Left lung (tissue), 10 donors: ENCODE data around the gene STUB1. TPM values are rescaled to one million over a fixed set of nuclear protein-coding genes. Genes with fewer than 3 reads are reported as not detected.

Experiments
- ATAC-seq: fragments of 200-7000 bp; cut with Tn5 transposase; one replicate; pipeline ENCODE4 v1.9.1; 2020; ENCODE audit warnings: moderate library complexity
- DNase-seq, 4 donors: peaks; one replicate each; pipeline ENCODE4 v3.0.0-alpha.2; 2013 to 2020
- H3K27ac ChIP-seq, 2 donors: fragments of 200-600 bp; sonication (generic) in 1 of 2; one replicate each; pipeline versions ENCODE4 v1.5.0 to v1.8.0; 2020 to 2021
- H3K27me3 ChIP-seq, 2 donors: fragments of 200-600 bp; sonication (generic) in 1 of 2; one replicate each; pipeline versions ENCODE4 v1.5.0 to v1.8.0; 2020 to 2021
- H3K36me3 ChIP-seq, 2 donors: fragments of 200-600 bp; sonication (generic) in 1 of 2; one replicate each; pipeline versions ENCODE4 v1.5.0 to v1.8.0; 2020 to 2021
- H3K4me1 ChIP-seq, 2 donors: fragments of 200-600 bp; one replicate each; pipeline ENCODE4 v1.8.0; 2021
- H3K4me3 ChIP-seq, 2 donors: fragments of 200-600 bp; sonication (generic) in 1 of 2; one replicate each; pipeline versions ENCODE4 v1.5.0 to v1.8.0; 2020 to 2021; ENCODE audit warnings: mild to moderate bottlenecking in 1 of 2
- H3K9me3 ChIP-seq, 2 donors: fragments of 200-600 bp; sonication (generic) in 1 of 2; one replicate each; pipeline versions ENCODE4 v1.5.0 to v1.8.0; 2020 to 2021
- CTCF ChIP-seq, 2 donors: fragments of 200-600 bp; sonication (generic) in 1 of 2; IDR thresholded peaks; one replicate each; pipeline versions ENCODE4 v1.5.0 to v1.8.0; 2021; ENCODE audit warnings: antibody characterized with exemption in 2 of 2
- intact Hi-C, 2 donors: fragments of 100-400 bp; cut with DNase I; formaldehyde crosslinking; loops; one replicate each; pipeline versions ENCODE4 v1.11.2 to v1.14.2; 2022
- polyA plus RNA-seq, 6 donors: library from polyadenylated mRNA; unstranded; fragments of 120-200 nt; gene quantifications; one replicate each; pipeline ENCODE4 v1.2.1, GENCODE V29; 2013; ENCODE audit not compliant: insufficient read length in 6 of 6
- total RNA-seq, 2 donors: library from RNA; stranded (reverse); fragmentation: NEBNext Ultra II Directional; extraction: Animal tissue kit (Norgen Biotek cat#: 25700); gene quantifications; one replicate each; pipeline ENCODE4 v1.2.1, GENCODE V29; 2021
- donor health status: DM: no; HTN: yes; CAD: no.
- donor health status: DM: no; HTN: no; CAD: no.

The STUB1 gene
- total and polyA plus RNA-seq, 8 donors, result 92.9 to 143 (median 108) TPM

GRCh38 chr16:684071-684794 is 4.0 kb downstream of the STUB1 start, which contains the start of gene JMJD8:
Gene JMJD8 (minus strand): TSS chr16:684334. CDS start chr16:684319, 15 bp downstream.
- ATAC-seq, result peak; percentile 72
- H3K36me3 ChIP-seq, result peaks cover 0 to 53% of the 10 kb centered on the region in 2 donors
- peak within 1 kb of the TSS; percentile 68 to 79 for H3K4me3 ChIP-seq
- peaks cover 31 to 67% of the 10 kb centered on the region in 2 donors for H3K4me1 ChIP-seq
- peak; percentile 91 to 100 (median 97) for DNase-seq
- intact Hi-C loops, result no loop called here
- peak within 1 kb of the TSS; percentile 62 to 89 for H3K27ac ChIP-seq
- H3K9me3 ChIP-seq, result no peaks in the 10 kb centered on the region
- no peaks in the 10 kb centered on the region for H3K27me3 ChIP-seq
- TF ChIP-seq CTCF (IDR thresholded peaks at IDR 0.05), result no peak

GRCh38 chr16:684961-685696 is 4.9 kb downstream of the STUB1 start:
- ATAC-seq (no peak), DNase-seq (peak in 1 of 4 donors; percentile 42)
- Histone ChIP-seq H3K9me3 (no peaks in the 10 kb centered on the region), H3K27ac (peak overlapping the region in 1 of 2 donors; percentile 89), H3K36me3 (peaks cover 0 to 53% of the 10 kb centered on the region in 2 donors), H3K4me1 (peaks cover 33 to 71% of the 10 kb centered on the region in 2 donors), H3K4me3 (peak overlapping the region in 1 of 2 donors; percentile 79), H3K27me3 (no peaks in the 10 kb centered on the region)
- intact Hi-C loops, result no loop called here
- no peak for TF ChIP-seq CTCF (IDR thresholded peaks at IDR 0.05)

- Histone ChIP-seq H3K9me3 (no peaks in the 10 kb centered on the region), H3K4me3 (no peak overlapping the region), H3K27me3 (peaks cover 0 to under 1% of the 10 kb centered on the region in 2 donors), H3K27ac (no peak overlapping the region), H3K4me1 (peaks cover 31 to 67% of the 10 kb centered on the region in 2 donors), H3K36me3 (peaks cover 0 to 53% of the 10 kb centered on the region in 2 donors)
- peak in 1 of 4 donors; percentile 47 for DNase-seq
- intact Hi-C loops, result no loop called here
- peak in 1 of 2 donors; percentile 43 for TF ChIP-seq CTCF (IDR thresholded peaks at IDR 0.05)
- ATAC-seq, result no peak
Measured at GRCh38 chr16:685967-686366, 5.8 kb downstream of the STUB1 start.

GRCh38 chr16:686459-687260 is 6.5 kb downstream of the STUB1 start:
- H3K27ac ChIP-seq, result no peak overlapping the region
- no peak for DNase-seq
- ATAC-seq, result no peak
- TF ChIP-seq CTCF (IDR thresholded peaks at IDR 0.05), result no peak
- intact Hi-C loops, result no loop called here
- H3K4me1 ChIP-seq, result peaks cover 24 to 60% of the 10 kb centered on the region in 2 donors
- H3K4me3 ChIP-seq, result no peak overlapping the region
- H3K27me3 ChIP-seq, result peaks cover 0 to 7% of the 10 kb centered on the region in 2 donors
- H3K36me3 ChIP-seq, result peaks cover 0 to 47% of the 10 kb centered on the region in 2 donors
- no peaks in the 10 kb centered on the region for H3K9me3 ChIP-seq
